ENCODE results near the gene PHACTR3.

GRCh38 chr20:59864726-59865125, 260.4 kb downstream of the PHACTR3 start:
- TF ChIP-seq CTCF (IDR thresholded peaks at IDR 0.05; ENCODE audit: low read length) (no peak), EZH2 (IDR thresholded peaks at IDR 0.05; ENCODE audit: borderline replicate concordance, low read length) (no peak)

Measured in OCI-LY1 (cell line).